SK-N-DZ (cell line): ENCODE measurements around the gene CNTLN. TPM values are rescaled to one million over a fixed set of nuclear protein-coding genes. Genes with fewer than 3 reads are reported as not detected.
"Not testable (repeated sequence)": the region's sequence is repeated elsewhere in the genome, so short reads cannot be mapped to it uniquely, and the experiment has no call there.

ENCODE experiments used
- DNase-seq: peaks from one replicate; pipeline ENCODE4 v3.0.0-alpha.2; 2015; ENCODE audit warnings: low spot score
- polyA plus RNA-seq, 2 experiments: library from polyadenylated mRNA; depleted of rRNA; stranded (reverse); fragments of >200 nt; gene quantifications; 2 replicates each; pipeline ENCODE4 v1.2.3, GENCODE V29; 2014

Gene CNTLN
- polyA plus RNA-seq (2014; cell fraction: cytosol; rRNA removed), result 4.4 and 5.4 TPM in 2 replicates
- 2.9 and 6.6 TPM in 2 replicates for polyA plus RNA-seq (2014; cell fraction: nucleus; rRNA removed)

GRCh38 chr9:17134396-17135294 is at the start of gene CNTLN:
TSS of gene CNTLN (plus strand) at chr9:17135040. CDS start at chr9:17135066, 26 bp downstream.
- peak; percentile 85 for DNase-seq

- no peak for DNase-seq
Observed at GRCh38 chr9:17088566-17088965, 46.3 kb upstream of the CNTLN start.

GRCh38 chr9:17090041-17090440 is 44.8 kb upstream of the CNTLN start:
- DNase-seq, result no peak

GRCh38 chr9:17116400-17116837 is 18.4 kb upstream of the CNTLN start:
- DNase-seq, result peak; percentile 12

- no peak for DNase-seq
Observed at GRCh38 chr9:17117372-17117771, 17.5 kb upstream of the CNTLN start.

- DNase-seq, result no peak
Observed at GRCh38 chr9:17120203-17120602, 14.6 kb upstream of the CNTLN start.

- no peak for DNase-seq
Observed at GRCh38 chr9:17121264-17121663, 13.6 kb upstream of the CNTLN start.

GRCh38 chr9:17130291-17130690 is 4.5 kb upstream of the CNTLN start:
- no peak for DNase-seq

- no peak for DNase-seq
Observed at GRCh38 chr9:17130725-17131124, 4.1 kb upstream of the CNTLN start.

- no peak for DNase-seq
Observed at GRCh38 chr9:17131494-17131893, 3.3 kb upstream of the CNTLN start.

- peak; percentile 44 for DNase-seq
Observed at GRCh38 chr9:17135295-17136160, 688 bp downstream of the CNTLN start.

GRCh38 chr9:17137566-17137965 is 2.7 kb downstream of the CNTLN start:
- no peak for DNase-seq

GRCh38 chr9:17138503-17138902 is 3.7 kb downstream of the CNTLN start:
- no peak for DNase-seq

GRCh38 chr9:17140418-17140817 is 5.6 kb downstream of the CNTLN start:
- no peak for DNase-seq

GRCh38 chr9:17148324-17148723 is 13.5 kb downstream of the CNTLN start:
- DNase-seq, result no peak

- DNase-seq, result no peak
Observed at GRCh38 chr9:17159469-17159868, 24.6 kb downstream of the CNTLN start.

- no peak for DNase-seq
Observed at GRCh38 chr9:17160327-17160726, 25.5 kb downstream of the CNTLN start.

GRCh38 chr9:17165764-17166163 is 30.9 kb downstream of the CNTLN start:
- no peak for DNase-seq

GRCh38 chr9:17166346-17166745 is 31.5 kb downstream of the CNTLN start:
- no peak for DNase-seq

GRCh38 chr9:17171309-17172094 is 36.7 kb downstream of the CNTLN start:
- DNase-seq, result no peak

GRCh38 chr9:17177496-17177895 is 42.7 kb downstream of the CNTLN start:
- not testable (repeated sequence) for DNase-seq
